Stimulated activated CD8-positive, alpha-beta memory T cell treated with anti-CD3 and anti-CD28 coated beads, Interleukin-7, amount 100 ng/mL, for 24 hours (primary cell): ENCODE data around the gene ACTR10.
"Not testable (repeated sequence)": the region's sequence is repeated elsewhere in the genome, so short reads cannot be mapped to it uniquely, and the experiment has no call there.

ENCODE experiments used
- DNase-seq: peaks from one replicate; pipeline ENCODE4 v3.0.0-alpha.2; 2020; ENCODE audit warnings: low read depth

ACTR10 gene

DNA sequence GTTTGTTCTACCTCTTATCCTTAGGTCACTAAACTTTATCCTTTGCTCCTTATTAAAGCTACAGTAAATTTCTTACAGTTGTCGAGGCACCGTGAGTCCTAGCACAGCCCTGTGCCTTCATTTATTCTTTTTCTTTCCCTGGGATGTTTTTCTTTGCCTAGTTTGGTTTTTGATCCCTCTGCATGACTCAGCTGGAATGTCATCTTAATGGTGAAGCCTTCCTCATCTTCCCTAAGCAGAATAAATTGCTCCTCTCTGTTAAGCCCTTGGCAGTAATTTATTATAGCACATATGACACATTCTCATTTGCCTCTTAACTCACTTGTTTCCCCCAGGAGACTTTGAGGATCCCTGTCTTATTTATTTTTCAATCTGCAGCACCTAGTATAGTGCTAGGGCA is 16.6 kb downstream of the ACTR10 start:
- DNase-seq, result no peak

- no peak for DNase-seq
Observed at GRCh38 chr14:58227096-58227819, 27.3 kb downstream of the ACTR10 start.

- no peak for DNase-seq
Observed at GRCh38 chr14:58238252-58239243, 38.6 kb downstream of the ACTR10 start.

DNA sequence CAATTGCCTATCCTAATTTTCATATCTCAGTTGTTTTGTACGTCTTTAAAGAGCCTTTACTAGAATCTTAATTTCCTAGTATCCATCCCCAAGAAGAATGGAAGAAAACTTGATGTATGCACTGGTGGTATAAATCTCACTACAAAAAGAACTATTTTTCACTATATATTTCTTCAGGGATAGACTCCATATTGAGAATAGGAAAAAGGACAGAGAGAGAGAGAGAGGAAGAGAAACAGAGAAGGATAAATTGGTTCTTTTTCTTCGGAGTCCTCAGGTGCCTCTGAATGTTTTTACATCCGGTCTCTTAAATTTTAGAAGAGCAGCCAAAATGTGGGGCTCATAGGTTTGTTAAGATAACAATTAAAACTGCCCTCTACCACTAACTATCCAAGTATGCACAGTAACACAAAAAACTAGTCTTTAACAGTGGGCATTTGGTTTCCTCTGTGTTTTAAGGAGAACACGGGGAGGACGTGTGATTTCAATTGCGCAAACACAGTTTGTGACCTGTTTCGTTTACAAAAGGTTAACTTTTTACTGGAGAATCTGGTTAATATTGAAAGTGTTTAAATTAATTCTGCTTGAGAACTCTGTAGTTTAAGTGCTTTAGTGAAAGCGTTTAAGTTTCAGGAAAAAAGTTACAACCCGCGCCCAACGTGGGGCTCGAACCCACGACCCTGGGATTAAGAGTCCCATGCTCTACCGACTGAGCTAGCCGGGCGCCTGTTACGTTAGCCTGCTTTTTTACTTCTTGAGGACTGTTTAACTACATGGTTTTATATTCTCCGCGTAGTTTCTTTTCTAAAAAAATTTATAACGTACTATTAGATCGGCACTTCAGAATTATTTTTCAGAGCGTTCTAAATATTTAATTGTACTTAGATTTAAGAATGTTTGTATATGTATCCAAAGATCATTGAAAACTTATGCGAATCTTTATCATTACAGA is 39.6 kb downstream of the ACTR10 start:
- peak; percentile 67 for DNase-seq

- DNase-seq, result no peak
Observed at GRCh38 chr14:58243790-58244555, 44.0 kb downstream of the ACTR10 start.

DNA sequence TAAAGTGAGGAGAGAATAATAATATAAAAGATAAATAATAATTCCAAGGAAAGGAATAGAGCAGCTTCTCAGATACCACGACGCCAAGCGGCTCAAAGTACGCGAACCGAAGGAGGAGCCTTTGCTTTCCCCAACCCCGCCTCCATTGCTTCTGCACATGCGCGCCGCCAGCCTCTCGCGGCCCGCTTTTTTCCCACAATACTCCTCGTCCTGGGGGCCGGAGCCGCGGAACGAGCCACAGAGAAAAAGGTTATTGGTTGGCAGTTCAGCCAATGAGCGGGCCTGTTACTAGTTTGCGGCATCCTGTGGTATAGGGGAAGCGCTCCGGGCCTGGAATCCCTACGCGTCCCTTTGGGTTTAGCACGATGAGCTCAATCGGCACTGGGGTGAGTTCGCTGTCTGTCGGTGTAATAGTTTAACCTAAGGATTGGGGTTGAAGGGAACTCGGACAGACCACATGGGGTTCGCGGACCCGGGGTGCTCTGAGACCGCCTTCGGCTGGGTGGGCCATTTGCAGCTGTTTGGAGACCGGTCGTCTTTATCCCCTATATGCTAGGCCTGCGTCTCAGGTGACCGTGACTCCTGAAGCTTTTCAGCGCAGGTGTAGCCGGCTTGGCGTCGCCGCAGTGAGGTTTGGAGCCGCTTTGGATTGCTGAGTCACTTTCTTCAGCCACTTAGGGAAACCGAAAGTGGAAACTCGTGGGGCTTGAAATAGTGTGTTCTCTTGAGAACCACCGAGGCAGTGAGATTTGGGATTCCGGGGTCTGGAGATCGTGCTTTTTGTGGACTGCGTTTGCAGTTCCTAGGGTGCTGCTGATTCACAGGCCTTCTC is 44.8 kb downstream of the ACTR10 start, which contains the start of gene PSMA3:
PSMA3 (plus strand) TSS at position 288 of the 832 bp plus-strand sequence; CDS start at position 366, 78 bp downstream.
- peak; percentile 94 for DNase-seq

DNA sequence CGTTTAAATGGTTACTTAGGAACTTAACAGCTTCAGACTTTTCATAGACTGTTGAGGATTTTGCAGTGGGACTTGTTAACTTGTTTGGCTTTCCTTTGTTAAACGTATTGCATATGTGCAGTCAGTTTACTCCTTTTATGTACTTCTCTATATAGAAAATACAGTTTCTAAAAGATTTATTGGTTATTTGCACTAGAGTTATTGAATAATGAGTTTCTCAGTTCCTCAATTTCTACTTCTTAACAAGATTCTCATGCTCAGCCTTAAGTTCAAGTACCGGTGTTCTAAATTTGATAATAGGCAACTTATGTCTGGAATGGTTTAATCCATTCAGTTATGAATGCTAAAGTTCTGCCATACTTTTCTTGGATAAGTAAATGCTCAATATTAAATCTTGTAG is 45.6 kb downstream of the ACTR10 start:
- no peak for DNase-seq

- no peak for DNase-seq
Observed at GRCh38 chr14:58249611-58250010, 49.7 kb downstream of the ACTR10 start.

DNA sequence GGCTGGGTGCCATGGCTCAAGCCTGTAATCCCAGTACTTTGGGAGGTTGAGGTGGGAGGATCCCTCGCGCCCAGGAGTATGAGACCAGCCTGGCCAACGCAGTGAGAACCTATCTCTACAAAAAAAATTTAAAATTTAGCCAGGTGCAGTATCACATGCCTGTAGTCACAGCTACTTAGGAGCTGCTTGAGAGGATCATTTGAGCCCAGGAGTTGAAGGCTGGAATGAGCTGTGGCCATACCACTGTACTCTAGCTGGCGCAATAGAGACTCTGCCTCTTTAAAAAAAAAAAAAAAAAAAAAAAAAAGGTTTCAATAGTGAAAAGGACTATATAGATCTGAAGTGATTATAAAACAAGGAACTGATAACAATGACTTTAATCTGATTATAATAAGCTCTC is 58.2 kb downstream of the ACTR10 start:
- DNase-seq, result no peak

- not testable (repeated sequence) for DNase-seq
Observed at GRCh38 chr14:58262005-58262404, 62.1 kb downstream of the ACTR10 start.

DNA sequence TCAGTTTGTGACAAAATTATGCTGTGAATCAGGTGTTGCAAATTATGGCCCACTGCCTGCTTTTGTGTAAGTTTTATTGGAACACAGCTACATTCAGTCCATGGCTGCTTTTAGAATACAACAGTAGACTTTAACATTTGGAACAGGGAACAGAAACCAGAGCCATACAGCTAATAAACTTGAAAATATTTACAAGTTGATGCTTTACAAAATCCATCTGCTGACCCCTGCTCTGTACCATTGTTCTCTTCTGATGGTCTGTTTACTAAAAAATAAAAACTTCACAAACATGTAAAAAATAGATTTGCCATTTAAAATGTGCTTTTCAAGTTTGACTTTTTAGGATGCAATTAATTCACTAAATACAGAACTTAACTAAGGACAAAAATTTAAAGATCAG is 65.5 kb downstream of the ACTR10 start:
- DNase-seq, result no peak

DNA sequence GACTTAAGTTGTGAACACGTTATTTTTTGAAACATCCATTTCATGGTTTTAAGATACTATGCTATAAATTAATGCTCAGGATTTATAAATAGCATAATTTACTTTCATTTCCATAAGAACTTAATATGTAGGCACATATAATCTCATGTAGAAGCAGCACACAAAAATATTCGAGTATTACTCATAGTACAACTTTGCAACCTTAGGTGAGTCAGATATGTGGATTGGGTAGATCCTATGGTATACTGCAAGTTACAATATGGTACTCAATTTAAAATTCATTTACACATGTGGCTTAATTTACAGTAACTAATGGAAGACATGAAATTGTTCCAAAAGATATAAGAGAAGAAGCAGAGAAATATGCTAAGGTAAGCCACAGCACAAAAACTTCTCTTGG is 70.7 kb downstream of the ACTR10 start:
- DNase-seq, result no peak

GRCh38 chr14:58272588-58273372 is 72.8 kb downstream of the ACTR10 start:
- no peak for DNase-seq

- no peak for DNase-seq
Observed at GRCh38 chr14:58274881-58275280, 74.9 kb downstream of the ACTR10 start.

- no peak for DNase-seq
Observed at GRCh38 chr14:58275527-58276190, 75.7 kb downstream of the ACTR10 start.

DNA sequence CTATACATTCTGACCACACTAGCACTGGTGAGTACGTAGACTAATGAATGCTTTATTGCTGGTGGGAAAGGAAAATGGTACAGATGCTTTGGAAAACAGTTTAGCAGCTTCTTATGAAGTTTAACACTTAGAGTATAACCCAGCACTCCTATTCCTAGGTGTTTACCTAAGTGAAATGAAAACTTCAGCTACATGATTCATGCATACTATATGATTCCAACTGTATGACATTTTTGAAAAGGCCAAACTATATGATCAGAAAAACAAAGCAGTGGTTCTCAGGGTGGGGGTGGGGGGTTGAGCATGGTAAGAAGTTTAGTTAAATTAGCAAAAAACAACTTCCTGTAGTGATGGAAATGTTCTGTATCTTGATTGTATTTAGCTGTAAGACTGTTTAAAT is 76.3 kb downstream of the ACTR10 start:
- no peak for DNase-seq

- DNase-seq, result no peak
Observed at GRCh38 chr14:58278177-58278576, 78.2 kb downstream of the ACTR10 start.

DNA sequence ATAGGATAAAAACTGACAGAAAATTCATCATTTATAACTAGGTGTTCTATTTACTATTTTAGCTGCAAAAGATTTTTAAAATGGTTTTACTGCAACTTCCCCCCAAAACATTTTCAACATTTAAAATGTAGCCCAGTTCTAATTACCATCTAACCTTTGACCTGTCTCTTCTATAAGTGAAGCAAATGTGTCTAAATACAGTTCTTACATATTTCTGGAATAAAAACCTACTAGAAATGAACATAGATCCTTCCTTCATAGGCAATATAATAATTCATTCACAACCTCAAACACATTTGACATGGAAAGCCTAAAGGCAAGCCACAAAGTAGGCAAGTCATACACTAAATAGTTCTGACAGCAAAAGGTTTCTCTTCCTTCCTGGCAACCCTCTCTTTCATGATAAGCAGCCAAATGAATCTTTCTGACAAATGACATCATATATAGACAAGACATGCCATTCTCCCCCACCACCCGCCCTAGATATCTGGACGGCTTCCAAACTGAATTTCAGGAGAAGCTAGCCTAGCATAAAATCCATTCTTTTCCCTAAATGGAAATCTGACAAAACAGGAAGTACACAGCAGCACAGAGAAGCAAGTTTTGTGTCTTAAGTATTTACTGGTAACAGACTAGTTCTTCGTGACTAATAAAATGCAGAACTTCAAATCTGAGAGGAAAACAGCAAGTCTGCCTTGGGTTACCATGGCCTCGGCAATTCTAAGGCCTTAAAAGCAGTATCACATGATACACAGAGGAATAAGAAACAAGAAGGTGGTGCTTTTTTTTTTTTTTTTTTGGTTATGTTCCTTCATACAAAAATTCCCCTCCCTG is 81.2 kb downstream of the ACTR10 start:
- DNase-seq, result no peak
